Glutamatergic neuron (in vitro differentiated cells): ENCODE measurements around the gene EPN1. TPM values are rescaled to one million over a fixed set of nuclear protein-coding genes. Genes with fewer than 3 reads are reported as not detected.

Experiments
- DNase-seq: peaks from one replicate; pipeline ENCODE4 v3.0.0; 2022
- H3K27ac Mint-ChIP-seq: one replicate; pipeline ENCODE4 v1.8.0; 2020; ENCODE audit warnings: mild to moderate bottlenecking, mixed read lengths, inconsistent platforms; ENCODE audit not compliant: unreplicated experiment
- H3K27me3 Mint-ChIP-seq: one replicate; pipeline ENCODE4 v1.8.0; 2020; ENCODE audit warnings: mild to moderate bottlenecking, moderate library complexity, mixed read lengths, inconsistent platforms; ENCODE audit not compliant: unreplicated experiment
- H3K36me3 Mint-ChIP-seq: one replicate; pipeline ENCODE4 v1.8.0; 2020; ENCODE audit warnings: mild to moderate bottlenecking, mixed read lengths, inconsistent platforms; ENCODE audit not compliant: unreplicated experiment
- H3K4me1 Mint-ChIP-seq: one replicate; pipeline ENCODE4 v1.8.0; 2020; ENCODE audit warnings: mild to moderate bottlenecking, low read depth, mixed read lengths, inconsistent platforms; ENCODE audit not compliant: unreplicated experiment
- H3K4me3 Mint-ChIP-seq: one replicate; pipeline ENCODE4 v1.8.0; 2020; ENCODE audit warnings: mild to moderate bottlenecking, mixed read lengths, inconsistent platforms; ENCODE audit not compliant: unreplicated experiment
- H3K9me3 Mint-ChIP-seq: one replicate; pipeline ENCODE4 v1.8.0; 2020; ENCODE audit warnings: mild to moderate bottlenecking, moderate library complexity, mixed read lengths, inconsistent platforms; ENCODE audit not compliant: unreplicated experiment
- total RNA-seq: library from RNA; stranded (reverse); fragmentation: NEBNext Ultra II Directional; extraction: Animal tissue kit (Norgen Biotek cat#: 25700); gene quantifications from one replicate; pipeline ENCODE4 v1.2.1, GENCODE V29; 2021; ENCODE audit not compliant: unreplicated experiment
- TF ChIP-seq, protein P1 (sequence below): fragments of 200-600 bp; sonication (generic); IDR thresholded peaks from one replicate; pipeline ENCODE4 v1.5.0; 2021; ENCODE audit not compliant: partially characterized antibody, unreplicated experiment

EPN1 gene
- total RNA-seq, 1 donor from 2014 or later: 150 TPM

DNA sequence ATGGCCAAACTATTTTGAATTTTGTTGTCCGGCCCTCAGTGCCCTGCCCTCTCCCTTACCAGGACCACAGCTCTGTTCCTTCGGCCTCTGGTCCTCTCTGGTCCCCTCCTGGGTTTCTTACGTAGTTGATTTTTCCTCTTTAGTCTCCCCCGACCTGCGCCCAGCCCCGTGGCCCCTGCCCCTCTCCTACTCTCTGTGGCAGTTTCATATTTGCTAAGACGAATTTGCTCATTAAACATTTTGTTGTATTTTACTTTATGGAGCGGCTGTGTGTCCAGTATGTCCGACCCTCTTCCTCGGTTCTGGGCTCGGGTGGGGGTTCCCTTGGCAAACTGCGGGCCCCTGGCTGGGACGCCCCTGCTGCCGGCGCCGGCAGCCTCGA is 576 bp upstream of the EPN1 start:
- Mint-ChIP-seq H3K4me3 (peak overlapping the region; percentile 83), H3K36me3 (no peaks in the 10 kb centered on the region), H3K4me1 (peaks cover 20% of the 10 kb centered on the region), H3K9me3 (peaks cover 24% of the 10 kb centered on the region), H3K27me3 (peaks cover 18% of the 10 kb centered on the region), H3K27ac (peak overlapping the region; percentile 72)
- DNase-seq: no peak
- TF ChIP-seq, protein P1, sequence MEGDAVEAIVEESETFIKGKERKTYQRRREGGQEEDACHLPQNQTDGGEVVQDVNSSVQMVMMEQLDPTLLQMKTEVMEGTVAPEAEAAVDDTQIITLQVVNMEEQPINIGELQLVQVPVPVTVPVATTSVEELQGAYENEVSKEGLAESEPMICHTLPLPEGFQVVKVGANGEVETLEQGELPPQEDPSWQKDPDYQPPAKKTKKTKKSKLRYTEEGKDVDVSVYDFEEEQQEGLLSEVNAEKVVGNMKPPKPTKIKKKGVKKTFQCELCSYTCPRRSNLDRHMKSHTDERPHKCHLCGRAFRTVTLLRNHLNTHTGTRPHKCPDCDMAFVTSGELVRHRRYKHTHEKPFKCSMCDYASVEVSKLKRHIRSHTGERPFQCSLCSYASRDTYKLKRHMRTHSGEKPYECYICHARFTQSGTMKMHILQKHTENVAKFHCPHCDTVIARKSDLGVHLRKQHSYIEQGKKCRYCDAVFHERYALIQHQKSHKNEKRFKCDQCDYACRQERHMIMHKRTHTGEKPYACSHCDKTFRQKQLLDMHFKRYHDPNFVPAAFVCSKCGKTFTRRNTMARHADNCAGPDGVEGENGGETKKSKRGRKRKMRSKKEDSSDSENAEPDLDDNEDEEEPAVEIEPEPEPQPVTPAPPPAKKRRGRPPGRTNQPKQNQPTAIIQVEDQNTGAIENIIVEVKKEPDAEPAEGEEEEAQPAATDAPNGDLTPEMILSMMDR: no peak

DNA sequence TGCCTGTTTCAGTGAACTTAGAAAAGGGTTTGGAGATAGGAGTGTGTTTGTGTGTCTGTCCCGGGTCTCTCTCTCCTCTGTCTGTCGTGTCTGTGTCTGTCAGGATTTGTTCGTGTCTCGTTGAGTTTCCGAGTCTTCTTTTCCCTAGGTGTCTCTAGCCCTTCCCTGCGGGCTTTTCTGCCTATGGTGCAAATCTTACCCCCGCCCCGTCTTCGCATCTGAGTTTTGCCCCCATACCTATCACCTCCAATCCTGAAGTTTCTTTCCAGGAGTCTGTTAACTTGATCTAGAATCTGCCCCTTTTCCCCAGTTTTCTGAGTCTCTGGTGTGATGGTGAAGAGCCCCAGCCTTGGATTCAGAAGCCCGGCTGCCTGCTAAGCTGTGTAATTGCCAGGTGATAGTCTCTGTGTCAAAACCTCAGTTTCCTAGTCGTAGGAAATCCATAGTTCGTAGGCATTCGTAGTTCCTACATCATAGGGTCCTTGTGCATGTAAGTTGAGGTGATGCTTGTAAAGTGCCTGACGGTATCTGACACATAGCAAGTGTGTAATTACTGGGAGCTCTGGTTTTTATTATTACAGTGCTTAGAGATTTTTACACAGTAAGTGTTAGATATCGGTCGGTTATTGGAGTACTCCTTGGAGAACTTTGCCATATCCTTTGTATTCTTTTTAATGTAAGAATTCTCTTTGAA is 782 bp downstream of the EPN1 start:
- TF ChIP-seq, protein P1: no peak
- Mint-ChIP-seq H3K9me3 (peaks cover 18% of the 10 kb centered on the region), H3K36me3 (no peaks in the 10 kb centered on the region), H3K4me3 (peak overlapping the region; percentile 98), H3K27me3 (peaks cover 13% of the 10 kb centered on the region), H3K4me1 (peaks cover 18% of the 10 kb centered on the region), H3K27ac (peak overlapping the region; percentile 96)
- DNase-seq: no peak

DNA sequence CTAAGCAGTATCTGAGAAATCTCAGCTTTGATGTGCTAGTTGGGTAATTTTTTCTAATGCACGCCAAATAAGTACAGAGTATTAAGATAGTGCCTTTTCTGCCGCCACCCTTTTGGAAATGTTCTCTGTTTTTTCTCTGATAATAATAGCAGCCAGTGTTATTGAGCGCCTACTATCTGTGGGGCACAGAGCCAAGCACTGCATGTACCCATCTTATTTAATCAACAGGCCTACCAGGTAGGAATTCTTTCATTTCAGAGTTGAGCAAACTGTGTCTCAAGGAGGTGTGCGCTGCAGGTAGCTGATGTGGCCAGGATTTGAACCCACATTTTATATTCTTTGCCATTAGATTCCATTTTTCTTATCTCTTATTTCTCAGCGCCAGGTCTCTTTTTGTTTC is 1.4 kb downstream of the EPN1 start:
- Mint-ChIP-seq H3K27ac (peak overlapping the region; percentile 28), H3K36me3 (no peaks in the 10 kb centered on the region), H3K27me3 (peaks cover 9% of the 10 kb centered on the region), H3K4me3 (peak overlapping the region; percentile 98), H3K4me1 (peaks cover 14% of the 10 kb centered on the region), H3K9me3 (peaks cover 15% of the 10 kb centered on the region)
- DNase-seq: no peak
- TF ChIP-seq, protein P1: no peak

DNA sequence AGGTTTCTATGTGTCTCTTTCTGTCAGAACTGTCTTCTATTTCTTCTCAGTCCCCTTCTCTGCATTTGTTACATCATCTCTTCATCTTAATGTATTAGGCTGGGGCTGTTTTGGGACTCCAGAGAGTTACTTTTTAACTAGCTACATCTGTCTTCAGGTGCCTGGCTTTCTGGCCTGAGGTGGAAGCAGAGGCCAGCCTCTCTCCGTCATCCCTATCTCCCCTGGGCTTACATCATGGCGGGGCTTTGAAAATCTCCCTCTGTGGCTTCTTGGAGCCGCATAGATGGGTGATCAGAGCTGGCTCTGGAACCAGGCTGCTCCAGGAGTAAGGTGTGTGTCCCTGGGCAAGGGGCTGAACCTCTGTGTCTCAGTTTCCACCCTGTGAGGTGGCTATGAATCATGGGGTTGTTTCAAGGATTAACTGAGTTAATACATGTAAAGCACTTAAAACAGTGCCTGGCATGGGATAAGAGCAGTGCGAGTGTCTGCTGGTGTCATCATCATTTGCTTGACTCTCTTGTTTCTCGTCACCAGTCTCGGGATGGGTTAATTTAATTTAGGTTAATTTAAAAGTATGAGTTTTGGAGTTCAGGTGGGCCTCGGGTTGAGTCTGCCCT is 2.0 kb downstream of the EPN1 start:
- DNase-seq: no peak
- Mint-ChIP-seq H3K36me3 (no peaks in the 10 kb centered on the region), H3K4me1 (peaks cover 12% of the 10 kb centered on the region), H3K27me3 (peaks cover 7% of the 10 kb centered on the region), H3K27ac (peak overlapping the region; percentile 28), H3K4me3 (peak overlapping the region; percentile 98), H3K9me3 (peaks cover 15% of the 10 kb centered on the region)
- TF ChIP-seq, protein P1: no peak

DNA sequence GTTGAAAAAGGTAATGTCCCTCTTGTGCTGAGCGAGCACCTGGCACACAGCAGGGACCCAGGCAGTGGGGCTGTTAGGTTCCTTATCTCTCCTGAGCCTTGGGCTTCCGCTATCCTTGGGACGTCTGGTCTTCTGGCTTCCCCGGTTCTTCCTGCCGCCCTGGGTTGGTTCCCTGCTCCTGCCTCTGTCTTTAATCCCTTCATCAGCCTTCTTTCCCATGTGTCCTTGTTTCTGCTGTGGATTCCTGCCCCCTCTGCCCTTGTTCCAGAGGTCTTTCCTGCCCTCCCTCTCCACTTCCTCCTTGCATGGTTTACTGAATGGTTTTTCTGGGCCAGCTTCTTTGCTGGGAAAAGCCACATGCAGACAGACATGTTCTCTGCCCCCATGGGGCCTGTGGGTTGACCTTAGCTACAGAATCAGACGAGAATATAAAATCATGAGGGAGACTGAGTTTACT is 2.6 kb downstream of the EPN1 start:
- Mint-ChIP-seq H3K27ac (no peak overlapping the region), H3K27me3 (peaks cover 7% of the 10 kb centered on the region), H3K36me3 (no peaks in the 10 kb centered on the region), H3K4me1 (peaks cover 8% of the 10 kb centered on the region), H3K9me3 (peaks cover 13% of the 10 kb centered on the region), H3K4me3 (peak overlapping the region; percentile 49)
- no peak for DNase-seq
- TF ChIP-seq, protein P1: no peak
